Stimulated activated CD4-positive, alpha-beta T cell treated with anti-CD3 and anti-CD28 coated beads, Interleukin-2, amount 100 ng/mL, for 48 hours (primary cell): ENCODE results near the gene FOCAD.
"Not testable (repeated sequence)": the region's sequence is repeated elsewhere in the genome, so short reads cannot be mapped to it uniquely, and the experiment has no call there.

ENCODE experiments used
- DNase-seq, 2 donors: peaks; one replicate each; pipeline ENCODE4 v3.0.0-alpha.2; 2020

The FOCAD gene

GRCh38 chr9:20884985-20885593 lies 201.0 kb downstream of the FOCAD start:
- DNase-seq: peak; percentile 49 to 55

GRCh38 chr9:20898885-20899554 lies 215.0 kb downstream of the FOCAD start:
- DNase-seq: no peak

- no peak for DNase-seq
These were observed 219.2 kb downstream of the FOCAD start for GRCh38 chr9:20903212-20903611.

- DNase-seq: no peak
These were observed 220.9 kb downstream of the FOCAD start for GRCh38 chr9:20904995-20905394.

GRCh38 chr9:20906326-20906725 lies 222.3 kb downstream of the FOCAD start:
- no peak for DNase-seq

- no peak for DNase-seq
These were observed 224.4 kb downstream of the FOCAD start for GRCh38 chr9:20908461-20908860.

GRCh38 chr9:20914556-20914955 lies 230.5 kb downstream of the FOCAD start:
- DNase-seq: no peak

GRCh38 chr9:20921362-20921761 lies 237.3 kb downstream of the FOCAD start:
- no peak for DNase-seq

- DNase-seq: no peak
These were observed 241.4 kb downstream of the FOCAD start for GRCh38 chr9:20925256-20926045.

GRCh38 chr9:20929276-20929675 lies 245.2 kb downstream of the FOCAD start:
- DNase-seq: no peak

GRCh38 chr9:20930836-20931235 lies 246.8 kb downstream of the FOCAD start:
- no peak for DNase-seq

- DNase-seq: no peak
These were observed 256.6 kb downstream of the FOCAD start for GRCh38 chr9:20940447-20941173.

GRCh38 chr9:20941174-20941690 lies 257.2 kb downstream of the FOCAD start:
- peak; percentile 34 to 43 for DNase-seq

- no peak for DNase-seq
These were observed 260.4 kb downstream of the FOCAD start for GRCh38 chr9:20944507-20944906.

GRCh38 chr9:20945269-20945668 lies 261.2 kb downstream of the FOCAD start:
- DNase-seq: no peak

GRCh38 chr9:20945856-20946255 lies 261.8 kb downstream of the FOCAD start:
- no peak for DNase-seq

- DNase-seq: no peak
These were observed 264.6 kb downstream of the FOCAD start for GRCh38 chr9:20948703-20949102.

GRCh38 chr9:20950707-20951106 lies 266.6 kb downstream of the FOCAD start:
- no peak for DNase-seq

GRCh38 chr9:20962536-20963225 lies 278.6 kb downstream of the FOCAD start:
- no peak for DNase-seq

- DNase-seq: no peak
These were observed 288.6 kb downstream of the FOCAD start for GRCh38 chr9:20972684-20973083.

- not testable (repeated sequence) for DNase-seq
These were observed 289.3 kb downstream of the FOCAD start for GRCh38 chr9:20973246-20973947.
